Stimulated activated CD8-positive, alpha-beta memory T cell treated with anti-CD3 and anti-CD28 coated beads, Interleukin-15, amount 100 ng/mL, for 4 hours (primary cell): ENCODE data around the gene ERC2.

Source experiments
- DNase-seq, 2 donors: peaks; one replicate each; pipeline ENCODE4 v3.0.0-alpha.2; 2020; ENCODE audit warnings: low read depth in 2 of 2

The ERC2 gene

GRCh38 chr3:55749036-55749435 lies 719.2 kb downstream of the ERC2 start:
- no peak for DNase-seq

- DNase-seq = no peak
Measured at GRCh38 chr3:55746808-55747413, 721.4 kb downstream of the ERC2 start.

- no peak for DNase-seq
Measured at GRCh38 chr3:55742832-55743136, 725.5 kb downstream of the ERC2 start.

- no peak for DNase-seq
Measured at GRCh38 chr3:55742022-55742831, 726.0 kb downstream of the ERC2 start.

GRCh38 chr3:55737186-55737585 lies 731.1 kb downstream of the ERC2 start:
- DNase-seq = no peak

- no peak for DNase-seq
Measured at GRCh38 chr3:55735976-55736375, 732.3 kb downstream of the ERC2 start.

- no peak for DNase-seq
Measured at GRCh38 chr3:55731741-55732140, 736.5 kb downstream of the ERC2 start.

- no peak for DNase-seq
Measured at GRCh38 chr3:55729546-55729945, 738.7 kb downstream of the ERC2 start.

- no peak for DNase-seq
Measured at GRCh38 chr3:55728461-55729100, 739.7 kb downstream of the ERC2 start.

- no peak for DNase-seq
Measured at GRCh38 chr3:55726501-55726775, 741.8 kb downstream of the ERC2 start.

- DNase-seq = no peak
Measured at GRCh38 chr3:55725681-55726500, 742.4 kb downstream of the ERC2 start.

- no peak for DNase-seq
Measured at GRCh38 chr3:55724821-55725220, 743.4 kb downstream of the ERC2 start.

- no peak for DNase-seq
Measured at GRCh38 chr3:55724407-55724784, 743.9 kb downstream of the ERC2 start.

GRCh38 chr3:55723653-55724406 lies 744.4 kb downstream of the ERC2 start:
- DNase-seq = no peak

GRCh38 chr3:55721716-55722484 lies 746.4 kb downstream of the ERC2 start:
- DNase-seq = no peak

GRCh38 chr3:55720614-55721013 lies 747.7 kb downstream of the ERC2 start:
- no peak for DNase-seq

GRCh38 chr3:55719508-55719907 lies 748.8 kb downstream of the ERC2 start:
- DNase-seq = no peak

- no peak for DNase-seq
Measured at GRCh38 chr3:55719006-55719405, 749.3 kb downstream of the ERC2 start.

GRCh38 chr3:55718521-55718921 lies 749.7 kb downstream of the ERC2 start:
- DNase-seq = no peak

GRCh38 chr3:55718074-55718473 lies 750.2 kb downstream of the ERC2 start:
- DNase-seq = no peak

GRCh38 chr3:55717481-55717880 lies 750.8 kb downstream of the ERC2 start:
- no peak for DNase-seq
